HEK293 (cell line): ENCODE data around the gene KIF17.

Experiments used
- CTCF ChIA-PET: fragments of 350-600 bp; formaldehyde crosslinking; extraction: SDS; loops from one replicate; lab custom pipeline; 2021; ENCODE audit warnings: antibody characterized with exemption; lab: Yijun Ruan, JAX
- POLR2A ChIA-PET: fragments of 300-600 bp; formaldehyde crosslinking; extraction: SDS; loops from one replicate; lab custom pipeline; 2020; ENCODE audit warnings: antibody characterized with exemption, inconsistent platforms; lab: Yijun Ruan, JAX
- H3K27ac ChIP-seq: fragments of 200-500 bp; sonication (Bioruptor generic); 2 replicates; pipeline ENCODE4 v1.5.1; 2014; ENCODE audit warnings: low read depth, low read length, control low read depth, inconsistent platforms; ENCODE audit errors: extremely low read depth
- H3K36me3 ChIP-seq, 2 experiments: fragments of 200-500 bp in 1 of 2; sonication (Bioruptor generic) in 1 of 2; 1 replicate in 1 of 2; 2 replicates in 1 of 2; pipeline ENCODE4 v1.5.1; 2014 to 2017; ENCODE audit warnings: inconsistent platforms in 2 of 2, low read length in 2 of 2; ENCODE audit not compliant: control insufficient read depth in 2 of 2, insufficient read depth in 1 of 2
- H3K4me1 ChIP-seq: fragments of 200-500 bp; sonication (Bioruptor generic); 2 replicates; pipeline ENCODE4 v1.5.1; 2014; ENCODE audit warnings: mild to moderate bottlenecking, low read length, inconsistent platforms; ENCODE audit not compliant: control insufficient read depth, insufficient read depth
- H3K4me3 ChIP-seq: 2 replicates; pipeline ENCODE4 v1.5.1; 2011; ENCODE audit warnings: low read depth, mild to moderate bottlenecking, control low read depth, low read length, moderate library complexity
- H3K9me3 ChIP-seq: fragments of 200-500 bp; sonication (Bioruptor generic); 2 replicates; pipeline ENCODE4 v1.5.1; 2014; ENCODE audit warnings: low read depth, low read length, inconsistent platforms; ENCODE audit not compliant: control insufficient read depth, insufficient read depth
- CTCF ChIP-seq: fragments of 450-650 bp; formaldehyde crosslinking; IDR thresholded peaks from 2 replicates; pipeline ENCODE4 v1.5.1; 2016; ENCODE audit warnings: missing biosample characterization, missing genetic modification characterization
- GLIS2 ChIP-seq: fragments of 450-650 bp; formaldehyde crosslinking; IDR thresholded peaks from 2 replicates; pipeline ENCODE4 v1.5.1; 2016; ENCODE audit warnings: missing biosample characterization, missing genetic modification characterization
- SCRT1 ChIP-seq: fragments of 450-650 bp; formaldehyde crosslinking; IDR thresholded peaks from 2 replicates; pipeline ENCODE4 v1.5.1; 2016; ENCODE audit warnings: missing biosample characterization, missing genetic modification characterization, borderline replicate concordance
- SCRT2 ChIP-seq: fragments of 450-650 bp; formaldehyde crosslinking; IDR thresholded peaks from 2 replicates; pipeline ENCODE4 v1.5.1; 2016; ENCODE audit warnings: missing biosample characterization, missing genetic modification characterization
- ZBTB49 ChIP-seq: fragments of 450-650 bp; formaldehyde crosslinking; IDR thresholded peaks from 2 replicates; pipeline ENCODE4 v1.5.1; 2016; ENCODE audit warnings: missing biosample characterization, missing genetic modification characterization, low read depth
- ZFP37 ChIP-seq: fragments of 450-650 bp; formaldehyde crosslinking; IDR thresholded peaks from 2 replicates; pipeline ENCODE4 v1.5.1; 2016; ENCODE audit warnings: missing biosample characterization, missing genetic modification characterization
- ZNF148 ChIP-seq: fragments of 450-650 bp; formaldehyde crosslinking; IDR thresholded peaks from 2 replicates; pipeline ENCODE4 v1.5.0; 2017; ENCODE audit warnings: missing biosample characterization, missing genetic modification characterization, borderline replicate concordance
- ZNF223 ChIP-seq: fragments of 450-650 bp; formaldehyde crosslinking; IDR thresholded peaks from 2 replicates; pipeline ENCODE4 v1.5.1; 2016; ENCODE audit warnings: missing biosample characterization, missing genetic modification characterization
- ZNF239 ChIP-seq: fragments of 450-650 bp; formaldehyde crosslinking; IDR thresholded peaks from 2 replicates; pipeline ENCODE4 v1.5.1; 2016; ENCODE audit warnings: missing biosample characterization, missing genetic modification characterization
- ZNF473 ChIP-seq: fragments of 450-650 bp; formaldehyde crosslinking; IDR thresholded peaks from 2 replicates; pipeline ENCODE4 v1.5.1; 2017; ENCODE audit warnings: missing biosample characterization, missing genetic modification characterization
- ZNF600 ChIP-seq: fragments of 450-650 bp; formaldehyde crosslinking; IDR thresholded peaks from 2 replicates; pipeline ENCODE4 v1.5.1; 2016; ENCODE audit warnings: missing biosample characterization, missing genetic modification characterization
- ZNF629 ChIP-seq: fragments of 450-650 bp; formaldehyde crosslinking; IDR thresholded peaks from 2 replicates; pipeline ENCODE4 v1.5.1; 2017; ENCODE audit warnings: missing biosample characterization, missing genetic modification characterization
- ZNF704 ChIP-seq: fragments of 450-650 bp; formaldehyde crosslinking; IDR thresholded peaks from 2 replicates; pipeline ENCODE4 v1.5.1; 2016; ENCODE audit warnings: missing biosample characterization, missing genetic modification characterization

The KIF17 gene

GRCh38 chr1:20705203-20705755 is 12.5 kb downstream of the KIF17 start:
- peaks cover 0 to 12% of the 10 kb centered on the region in 2 experiments; a peak in 1 of 3 replicates for H3K36me3 ChIP-seq
- H3K9me3 ChIP-seq: no peaks in the 10 kb centered on the region
- ChIA-PET CTCF (no interaction called here), POLR2A (interaction anchor here (0.6 kb wide), 1 partner anchor 312 kb away, joined by 3 read pairs; no protein-coding TSS in a partner anchor)
- no peak for TF ChIP-seq CTCF (tag by site-specific recombination)
- TF ChIP-seq ZNF600 (tag by site-specific recombination): 0 out of 2 replicates have a peak, but pooled peaks have one; percentile 21
- H3K27ac ChIP-seq: no peak overlapping the region
- no peak overlapping the region for H3K4me3 ChIP-seq
- no peaks in the 10 kb centered on the region for H3K4me1 ChIP-seq

- no peaks in the 10 kb centered on the region for H3K4me1 ChIP-seq
- H3K4me3 ChIP-seq: no peak overlapping the region
- H3K27ac ChIP-seq: no peak overlapping the region
- H3K9me3 ChIP-seq: no peaks in the 10 kb centered on the region
- H3K36me3 ChIP-seq: peaks cover 0 to 12% of the 10 kb centered on the region in 2 experiments; a peak in 1 of 3 replicates
- POLR2A ChIA-PET: interaction anchor here (0.6 kb wide), 1 partner anchor 313 kb away, joined by 3 read pairs; no protein-coding TSS in a partner anchor
- CTCF ChIA-PET: interaction anchor here (0.6 kb wide), 1 partner anchor 183 kb away, joined by 3 read pairs; no protein-coding TSS in a partner anchor
- TF ChIP-seq ZNF473 (tag by site-specific recombination) (no peak), ZNF239 (tag by site-specific recombination) (no peak), ZNF629 (no peak), SCRT2 (tag by site-specific recombination) (peak; percentile 75), ZNF223 (tag by site-specific recombination) (no peak), ZNF148 (no peak), GLIS2 (tag by site-specific recombination) (no peak), SCRT1 (tag by site-specific recombination) (0 out of 2 replicates have a peak, but pooled peaks have one; percentile 45), ZBTB49 (tag by site-specific recombination) (no peak), ZFP37 (tag by site-specific recombination) (no peak), ZNF704 (tag by site-specific recombination) (no peak)
Observed at GRCh38 chr1:20704390-20705202, 13.2 kb downstream of the KIF17 start.
